Camera-type eye (tissue), 1 donor: ENCODE measurements around the gene SLC47A2. TPM values are rescaled to one million over a fixed set of nuclear protein-coding genes. Genes with fewer than 3 reads are reported as not detected.

ENCODE experiments used
- total RNA-seq: library from RNA; depleted of rRNA; stranded (reverse); fragments of >200 nt; gene quantifications from one replicate; pipeline ENCODE4 v1.2.3, GENCODE V29; 2014

SLC47A2 gene, protein sequence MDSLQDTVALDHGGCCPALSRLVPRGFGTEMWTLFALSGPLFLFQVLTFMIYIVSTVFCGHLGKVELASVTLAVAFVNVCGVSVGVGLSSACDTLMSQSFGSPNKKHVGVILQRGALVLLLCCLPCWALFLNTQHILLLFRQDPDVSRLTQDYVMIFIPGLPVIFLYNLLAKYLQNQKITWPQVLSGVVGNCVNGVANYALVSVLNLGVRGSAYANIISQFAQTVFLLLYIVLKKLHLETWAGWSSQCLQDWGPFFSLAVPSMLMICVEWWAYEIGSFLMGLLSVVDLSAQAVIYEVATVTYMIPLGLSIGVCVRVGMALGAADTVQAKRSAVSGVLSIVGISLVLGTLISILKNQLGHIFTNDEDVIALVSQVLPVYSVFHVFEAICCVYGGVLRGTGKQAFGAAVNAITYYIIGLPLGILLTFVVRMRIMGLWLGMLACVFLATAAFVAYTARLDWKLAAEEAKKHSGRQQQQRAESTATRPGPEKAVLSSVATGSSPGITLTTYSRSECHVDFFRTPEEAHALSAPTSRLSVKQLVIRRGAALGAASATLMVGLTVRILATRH
- 0.55 TPM for total RNA-seq

DNA sequence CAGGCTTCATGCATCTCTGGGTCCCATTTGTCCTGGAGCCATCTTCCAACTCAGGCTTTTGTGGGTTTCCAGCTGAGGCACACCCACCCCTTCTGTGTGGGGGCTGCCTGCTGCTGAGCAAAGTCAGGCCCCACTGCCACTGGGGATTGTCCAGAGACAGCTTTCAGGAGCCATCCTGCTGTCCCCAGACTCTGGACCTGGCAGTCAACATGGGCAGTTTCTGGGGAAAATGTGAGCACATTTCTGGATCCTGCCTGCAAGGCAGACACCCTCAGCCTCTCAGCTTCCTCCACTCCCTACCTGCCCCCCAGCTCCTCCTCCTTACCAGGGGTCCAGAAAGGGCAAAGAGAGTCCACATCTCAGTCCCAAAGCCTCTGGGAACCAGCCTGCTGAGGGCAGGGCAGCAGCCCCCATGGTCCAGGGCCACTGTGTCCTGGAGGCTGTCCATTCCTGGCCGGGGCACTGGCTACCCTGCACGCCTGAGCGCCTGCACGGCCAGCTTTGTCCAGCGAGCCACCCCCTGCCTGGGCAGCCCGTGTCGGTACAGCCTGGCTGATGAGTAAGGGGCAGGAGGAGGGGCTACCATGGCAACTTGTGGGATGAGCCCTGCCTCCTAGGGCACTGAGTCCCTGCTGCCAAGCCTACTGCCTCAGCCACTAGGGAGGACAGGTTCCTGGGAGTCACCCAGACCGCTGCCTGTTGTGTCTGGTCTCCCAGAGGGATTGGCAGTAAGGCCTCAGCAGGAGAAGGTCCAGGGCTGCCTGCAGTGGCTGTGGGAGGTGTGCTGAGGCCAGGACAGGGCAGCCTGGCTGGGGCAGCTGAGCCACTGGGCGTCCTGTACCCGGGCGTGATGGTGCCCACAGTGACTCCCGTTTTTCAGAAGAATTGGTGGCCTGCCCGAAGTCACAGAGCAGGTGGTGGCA is at the start of gene SLC47A2:
TSS of gene SLC47A2 (minus strand) at position 477 of the 923 bp plus-strand sequence. CDS start at position 448, 29 bp downstream.

GRCh38 chr17:19747829-19748806 is 31.7 kb upstream of the SLC47A2 start, which contains the start of gene ALDH3A1:
Gene ALDH3A1 (minus strand): TSS chr17:19748298. CDS start chr17:19745129, 3,169 bp downstream.

DNA sequence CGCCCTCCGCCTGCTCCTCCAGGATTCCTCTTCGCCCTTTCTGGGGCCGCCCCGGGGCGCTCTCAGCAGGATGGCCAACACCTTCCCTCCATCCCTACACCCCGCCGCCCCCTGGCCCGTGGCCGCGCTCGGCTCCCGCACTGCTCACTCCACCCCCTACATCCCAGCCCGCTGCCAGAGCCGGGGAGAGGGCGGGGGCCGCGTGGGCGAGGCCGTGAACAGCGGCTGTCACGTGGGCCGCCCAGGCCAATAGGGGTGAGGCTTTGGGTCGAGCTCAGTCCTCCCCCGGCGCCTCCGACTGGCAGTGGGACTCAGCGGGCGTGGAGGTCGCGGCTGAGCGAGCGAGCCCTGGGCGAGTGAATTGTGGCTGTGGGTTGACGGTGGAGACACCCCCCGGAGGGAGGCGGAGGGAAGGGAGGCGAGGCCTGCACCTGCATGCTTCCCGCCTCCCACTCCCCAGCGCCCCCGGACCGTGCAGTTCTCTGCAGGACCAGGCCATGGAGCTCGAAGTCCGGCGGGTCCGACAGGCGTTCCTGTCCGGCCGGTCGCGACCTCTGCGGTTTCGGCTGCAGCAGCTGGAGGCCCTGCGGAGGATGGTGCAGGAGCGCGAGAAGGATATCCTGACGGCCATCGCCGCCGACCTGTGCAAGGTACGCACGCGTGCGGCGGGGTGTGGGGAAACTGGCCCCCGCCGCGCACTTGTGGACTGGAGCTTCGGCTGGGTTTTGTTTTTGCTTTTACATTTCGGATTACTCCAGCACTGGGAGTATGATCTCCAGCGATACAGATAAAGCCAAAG is 67.7 kb downstream of the SLC47A2 start, which contains the start of gene ALDH3A2:
TSS of gene ALDH3A2 (plus strand) at position 277 of the 799 bp plus-strand sequence. CDS start at position 498, 221 bp downstream.

Other genes with a start within 250 kb of the SLC47A2 start
- gene SLC47A1, start 182.7 kb downstream of the SLC47A2 start, total RNA-seq = 8.7 TPM
- gene ALDH3A2, start 67.8 kb downstream of the SLC47A2 start, total RNA-seq = 135 TPM
- gene ALDH3A1, start 31.7 kb upstream of the SLC47A2 start, total RNA-seq = 7.1 TPM
- 41.9 TPM for gene ULK2, start 151.4 kb upstream of the SLC47A2 start, total RNA-seq